Esophagus muscularis mucosa (tissue), 3 donors: Measurements from ENCODE around the gene IL36RN.

Experiments used
- POLR2A ChIP-seq: fragments of 450-650 bp; IDR thresholded peaks from one replicate; pipeline ENCODE4 v1.6.1; 2017; ENCODE audit warnings: antibody characterized with exemption, moderate library complexity, mild to moderate bottlenecking, low read depth
- TF ChIP-seq, protein P1 (sequence below), 3 experiments: fragments of 200-600 bp in 2 of 3; fragments of 450-650 bp in 1 of 3; sonication (generic) in 2 of 3; IDR thresholded peaks; one replicate each; pipeline ENCODE4 v1.5.1; 2017 to 2019; ENCODE audit warnings: antibody characterized with exemption in 3 of 3, mild to moderate bottlenecking in 2 of 3, moderate library complexity in 1 of 3

DNA sequence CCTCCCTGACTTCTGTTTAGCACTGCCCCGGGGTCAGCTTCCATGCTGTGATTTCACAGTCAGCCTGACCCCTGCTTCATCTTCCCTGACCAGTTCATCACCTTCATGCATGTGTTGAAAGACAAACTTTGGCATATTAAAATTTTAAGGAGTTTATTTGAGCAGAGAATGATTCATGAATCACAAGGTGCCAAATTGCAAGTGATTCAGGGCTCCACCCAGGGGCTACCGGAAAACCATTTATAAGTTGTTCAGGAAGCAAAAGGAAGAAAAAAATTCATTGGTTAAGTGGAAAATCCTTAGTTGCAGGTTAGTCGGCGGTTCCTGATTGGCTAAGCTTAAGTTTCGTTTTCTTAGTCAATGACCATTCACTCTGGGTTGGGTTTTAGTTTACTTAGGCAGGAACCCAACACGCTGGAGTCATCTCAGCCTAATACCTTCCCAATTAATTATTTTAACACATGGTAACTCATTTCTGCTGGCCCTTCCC is 19.4 kb downstream of the IL36RN start:
- TF ChIP-seq, protein P1, sequence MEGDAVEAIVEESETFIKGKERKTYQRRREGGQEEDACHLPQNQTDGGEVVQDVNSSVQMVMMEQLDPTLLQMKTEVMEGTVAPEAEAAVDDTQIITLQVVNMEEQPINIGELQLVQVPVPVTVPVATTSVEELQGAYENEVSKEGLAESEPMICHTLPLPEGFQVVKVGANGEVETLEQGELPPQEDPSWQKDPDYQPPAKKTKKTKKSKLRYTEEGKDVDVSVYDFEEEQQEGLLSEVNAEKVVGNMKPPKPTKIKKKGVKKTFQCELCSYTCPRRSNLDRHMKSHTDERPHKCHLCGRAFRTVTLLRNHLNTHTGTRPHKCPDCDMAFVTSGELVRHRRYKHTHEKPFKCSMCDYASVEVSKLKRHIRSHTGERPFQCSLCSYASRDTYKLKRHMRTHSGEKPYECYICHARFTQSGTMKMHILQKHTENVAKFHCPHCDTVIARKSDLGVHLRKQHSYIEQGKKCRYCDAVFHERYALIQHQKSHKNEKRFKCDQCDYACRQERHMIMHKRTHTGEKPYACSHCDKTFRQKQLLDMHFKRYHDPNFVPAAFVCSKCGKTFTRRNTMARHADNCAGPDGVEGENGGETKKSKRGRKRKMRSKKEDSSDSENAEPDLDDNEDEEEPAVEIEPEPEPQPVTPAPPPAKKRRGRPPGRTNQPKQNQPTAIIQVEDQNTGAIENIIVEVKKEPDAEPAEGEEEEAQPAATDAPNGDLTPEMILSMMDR (IDR thresholded peaks at IDR 0.05) = no peak
- TF ChIP-seq POLR2A = no peak
